Right cardiac atrium (tissue), 5 donors: Measurements from ENCODE around the gene SYT5. TPM values are rescaled to one million over a fixed set of nuclear protein-coding genes. Genes with fewer than 3 reads are reported as not detected.
A peak's percentile ranks its signal among the peaks of the same experiment; 100 is the strongest.
"Not testable (repeated sequence)": the region's sequence is repeated elsewhere in the genome, so short reads cannot be mapped to it uniquely, and the experiment has no call there.

Source experiments
- ATAC-seq, 2 donors: fragments of 200-7000 bp; cut with Tn5 transposase; one replicate each; pipeline versions ENCODE4 v1.8.0 to v1.9.1; 2020; ENCODE audit warnings: moderate library complexity in 2 of 2, mild to moderate bottlenecking in 1 of 2
- DNase-seq, 3 donors: peaks; one replicate each; pipeline ENCODE4 v3.0.0-alpha.2; 2020
- H3K27ac ChIP-seq: one replicate; pipeline ENCODE4 v1.5.1; 2013; ENCODE audit warnings: mild to moderate bottlenecking, low read length, control low read depth, moderate library complexity
- H3K27me3 ChIP-seq: one replicate; pipeline ENCODE4 v1.6.1; 2013; ENCODE audit not compliant: control insufficient read depth, insufficient read depth
- H3K4me1 ChIP-seq: one replicate; pipeline ENCODE4 v1.6.1; 2013; ENCODE audit warnings: low read length; ENCODE audit not compliant: control insufficient read depth, insufficient read depth
- H3K4me3 ChIP-seq: one replicate; pipeline ENCODE4 v1.5.1; 2013; ENCODE audit warnings: low read length, control low read depth
- H3K9me3 ChIP-seq: one replicate; pipeline ENCODE4 v1.6.1; 2013; ENCODE audit warnings: low read length; ENCODE audit not compliant: control insufficient read depth
- WGBS: extraction: QIAGEN DNeasy Blood & Tissue Kit; methylation state at CpG from one replicate; pipeline ENCODE4 v1.1.7; 2013; 5-methylcytosine and 5-hydroxymethylcytosine counted together
- intact Hi-C, 4 donors: fragments of 100-400 bp; cut with DNase I; formaldehyde crosslinking; loops; one replicate each; pipeline versions ENCODE4 v1.11.0 to v1.14.0; 2022 to 2023
- polyA plus RNA-seq: library from polyadenylated mRNA; stranded (reverse); fragments of 200-250 nt; gene quantifications from one replicate; pipeline ENCODE4 v1.2.3, GENCODE V29; 2013
- total RNA-seq, 4 donors: library from RNA; stranded (reverse); fragmentation: NEBNext Ultra II Directional; extraction: Animal tissue kit (Norgen Biotek cat#: 25700); gene quantifications; one replicate each; pipeline ENCODE4 v1.2.1, GENCODE V29; 2021
- donor health status: healthy with polysubstance abuse.
- donor health status: DM: no; HTN: yes; CAD: no.
- donor health status: DM: no; HTN: no; CAD: no.
- donor health status: DM: no; HTN: yes; CAD: no; lungs with severe emphysema.
- donor health status: DM: yes; HTN: yes; CAD: no.

Gene SYT5
- total and polyA plus RNA-seq, 5 donors: 0.09 to 1.3 TPM; not detected in 3

- H3K27ac ChIP-seq, ATAC-seq, H3K4me1 ChIP-seq, H3K4me3 ChIP-seq, H3K27me3 ChIP-seq, DNase-seq, H3K9me3 ChIP-seq, intact Hi-C loops: not testable (repeated sequence)
- 71% methylated on average over 10 of the region's 10 CpGs for WGBS
These were observed 22.1 kb upstream of the SYT5 start for GRCh38 chr19:55202199-55202598.

DNA sequence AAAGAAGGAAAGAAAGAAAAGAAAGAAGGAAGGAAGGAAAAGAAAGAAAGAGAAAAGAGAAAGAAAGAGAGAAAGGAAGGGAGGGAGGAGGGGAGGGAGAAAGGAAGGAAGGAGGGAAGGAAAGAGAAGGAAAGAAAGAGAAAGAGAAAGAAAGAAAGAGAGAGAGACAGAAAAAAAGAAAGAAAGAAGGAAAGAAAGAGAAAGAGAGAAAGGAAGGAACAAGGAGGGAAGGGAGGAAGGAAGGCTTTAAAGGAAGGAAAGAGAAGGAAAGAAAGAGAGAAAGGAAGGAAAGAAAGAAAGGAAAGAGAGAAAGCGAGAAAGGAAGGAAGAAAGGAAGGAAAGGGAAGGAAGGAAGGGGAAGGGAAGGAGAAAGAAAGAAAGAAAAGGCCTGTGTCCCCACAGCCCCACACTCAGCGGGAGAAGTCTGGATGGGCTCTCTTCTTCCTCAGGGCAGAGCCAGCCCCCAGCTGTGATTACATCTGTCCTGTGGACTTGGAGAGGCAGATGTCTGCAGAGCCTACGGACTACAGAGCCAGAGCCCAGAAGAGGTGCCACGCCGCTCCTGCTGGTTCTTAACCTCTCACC is 19.6 kb upstream of the SYT5 start:
- intact Hi-C loops: no loop called here
- WGBS: 57% methylated on average over 5 of the region's 5 CpGs
- Histone ChIP-seq H3K9me3 (no peaks in the 10 kb centered on the region), H3K4me1 (no peaks in the 10 kb centered on the region), H3K27ac (no peak overlapping the region), H3K27me3 (no peaks in the 10 kb centered on the region), H3K4me3 (no peak overlapping the region)
- ATAC-seq (no peak), DNase-seq (no peak)

DNA sequence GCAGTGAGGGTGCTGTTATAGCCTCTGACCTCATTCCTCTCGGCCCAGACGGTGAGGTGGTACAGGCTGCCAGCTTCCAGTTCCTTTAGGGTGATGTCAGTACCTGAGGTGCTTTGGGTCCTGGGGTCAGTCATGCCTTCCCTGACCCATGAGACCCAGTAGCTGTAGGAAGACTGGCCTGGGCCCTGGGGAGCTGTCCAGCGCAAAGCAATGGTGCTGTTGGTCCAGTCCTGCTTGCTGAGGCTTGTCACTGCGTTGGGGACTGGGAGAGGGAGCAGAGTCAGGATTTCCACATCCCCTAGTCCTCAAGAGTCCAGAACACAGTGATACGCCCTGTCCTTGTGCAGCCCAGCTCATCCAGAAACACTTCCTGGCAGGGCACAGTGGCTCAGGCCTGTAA is 18.6 kb upstream of the SYT5 start:
- WGBS: 49% methylated on average over 5 of the region's 5 CpGs
- no peak for DNase-seq
- Histone ChIP-seq H3K9me3 (no peaks in the 10 kb centered on the region), H3K27me3 (no peaks in the 10 kb centered on the region), H3K4me1 (no peaks in the 10 kb centered on the region), H3K27ac (no peak overlapping the region), H3K4me3 (no peak overlapping the region)
- ATAC-seq: no peak
- intact Hi-C loops: no loop called here

GRCh38 chr19:55197528-55197927 is 17.4 kb upstream of the SYT5 start:
- H3K4me3 ChIP-seq: no peak overlapping the region
- no peak overlapping the region for H3K27ac ChIP-seq
- ATAC-seq: no peak
- intact Hi-C loops: no loop called here
- 56% methylated on average over 4 of the region's 4 CpGs for WGBS
- no peak for DNase-seq
- no peaks in the 10 kb centered on the region for H3K9me3 ChIP-seq
- no peaks in the 10 kb centered on the region for H3K4me1 ChIP-seq
- no peaks in the 10 kb centered on the region for H3K27me3 ChIP-seq

DNA sequence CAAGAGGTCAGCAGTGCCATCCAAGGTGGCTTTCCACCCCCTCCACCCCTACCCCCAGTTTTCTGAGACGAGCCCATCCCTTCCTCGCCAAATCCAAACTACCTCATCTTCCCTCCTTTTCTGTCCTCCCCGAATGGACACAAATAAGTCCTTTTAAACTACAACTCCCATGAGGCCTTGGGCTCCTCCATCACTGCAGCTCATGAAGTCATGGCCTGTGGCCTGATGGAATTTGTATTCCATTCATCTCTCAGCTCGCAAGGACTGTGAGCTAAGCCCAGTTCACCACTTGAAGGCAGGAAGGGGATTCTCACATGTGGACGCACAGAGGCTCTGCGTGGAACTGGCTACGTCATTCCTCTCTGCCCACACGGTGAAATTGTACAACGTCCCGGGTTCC is 16.7 kb upstream of the SYT5 start:
- H3K27me3 ChIP-seq: no peaks in the 10 kb centered on the region
- no peaks in the 10 kb centered on the region for H3K9me3 ChIP-seq
- WGBS: 86% methylated on average over 10 of the region's 10 CpGs
- DNase-seq: no peak
- no peak for ATAC-seq
- H3K4me3 ChIP-seq: no peak overlapping the region
- H3K27ac ChIP-seq: no peak overlapping the region
- H3K4me1 ChIP-seq: no peaks in the 10 kb centered on the region
- intact Hi-C loops: no loop called here

GRCh38 chr19:55193481-55193880 is 13.4 kb upstream of the SYT5 start:
- Histone ChIP-seq H3K27me3 (no peaks in the 10 kb centered on the region), H3K27ac (no peak overlapping the region), H3K4me3 (no peak overlapping the region), H3K4me1 (no peaks in the 10 kb centered on the region), H3K9me3 (no peaks in the 10 kb centered on the region)
- intact Hi-C loops: no loop called here
- DNase-seq: no peak
- 77% methylated on average over 12 of the region's 12 CpGs for WGBS
- no peak for ATAC-seq

GRCh38 chr19:55189403-55189835 is 9.3 kb upstream of the SYT5 start:
- ATAC-seq: peak; percentile 73 to 93
- 56% methylated on average over 15 of the region's 15 CpGs for WGBS

GRCh38 chr19:55188625-55189024 is 8.5 kb upstream of the SYT5 start:
- intact Hi-C loops: no loop called here
- Histone ChIP-seq H3K27me3 (no peaks in the 10 kb centered on the region), H3K9me3 (no peaks in the 10 kb centered on the region), H3K27ac (no peak overlapping the region), H3K4me3 (no peak overlapping the region), H3K4me1 (no peaks in the 10 kb centered on the region)
- peak in 1 of 2 donors; percentile 51 for ATAC-seq
- DNase-seq: no peak
- 64% methylated on average over 8 of the region's 8 CpGs for WGBS

More at GRCh38 chr19:55189403-55189835, 9.3 kb upstream of the SYT5 start:
- no peak overlapping the region for H3K4me3 ChIP-seq
- H3K27me3 ChIP-seq: no peaks in the 10 kb centered on the region
- DNase-seq: peak in 1 of 3 donors; percentile 51
- no peaks in the 10 kb centered on the region for H3K9me3 ChIP-seq
- intact Hi-C loops: no loop called here
- no peaks in the 10 kb centered on the region for H3K4me1 ChIP-seq
- no peak overlapping the region for H3K27ac ChIP-seq

DNA sequence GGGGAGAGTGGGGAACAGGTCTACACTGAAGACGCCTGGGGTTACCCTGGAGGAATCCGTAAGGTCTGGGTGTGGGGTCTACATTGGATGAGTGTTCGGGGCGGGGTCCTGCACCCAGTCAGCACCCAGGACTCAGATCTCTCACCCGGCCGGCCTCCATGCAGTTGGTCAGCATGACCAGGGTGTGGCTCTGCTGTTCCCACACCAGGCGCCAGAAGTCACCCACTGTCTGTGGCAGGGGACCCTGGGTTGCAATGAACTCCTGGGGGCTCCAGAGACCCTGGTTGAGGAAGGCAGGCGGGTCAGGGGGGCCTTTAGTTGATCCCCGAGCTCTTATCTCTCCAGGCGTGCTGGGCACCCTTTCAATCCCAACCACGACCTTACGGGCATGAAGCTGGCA is 6.0 kb upstream of the SYT5 start:
- DNase-seq (no peak), ATAC-seq (no peak)
- Histone ChIP-seq H3K9me3 (no peaks in the 10 kb centered on the region), H3K27me3 (no peaks in the 10 kb centered on the region), H3K27ac (no peak overlapping the region), H3K4me3 (no peak overlapping the region), H3K4me1 (no peaks in the 10 kb centered on the region)
- intact Hi-C loops: no loop called here
- WGBS: 76% methylated on average over 12 of the region's 12 CpGs

DNA sequence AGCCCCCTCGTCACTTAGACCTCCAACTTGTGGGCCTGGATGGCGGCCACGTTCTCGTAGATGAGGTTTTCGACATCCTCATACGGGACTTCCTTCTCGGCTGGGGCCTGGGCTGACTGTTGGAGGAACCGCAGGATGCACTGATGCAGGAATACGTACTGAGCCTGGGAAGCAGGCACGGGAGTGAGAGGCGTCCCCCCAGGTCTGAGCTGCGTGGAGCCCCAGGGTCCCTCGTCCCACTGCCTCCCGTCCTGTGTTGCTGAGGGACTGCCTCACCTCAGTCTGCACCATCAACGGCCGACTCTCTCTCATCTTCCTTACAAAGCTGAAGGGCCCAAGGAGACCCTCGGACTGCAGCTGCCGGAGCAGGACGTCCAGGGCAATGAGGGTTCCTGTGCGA is 1.7 kb upstream of the SYT5 start:
- Histone ChIP-seq H3K27me3 (no peaks in the 10 kb centered on the region), H3K27ac (no peak overlapping the region), H3K4me1 (no peaks in the 10 kb centered on the region), H3K9me3 (no peaks in the 10 kb centered on the region), H3K4me3 (no peak overlapping the region)
- intact Hi-C loops: no loop called here
- DNase-seq (no peak), ATAC-seq (no peak)
- 71% methylated on average over 20 of the region's 20 CpGs for WGBS

DNA sequence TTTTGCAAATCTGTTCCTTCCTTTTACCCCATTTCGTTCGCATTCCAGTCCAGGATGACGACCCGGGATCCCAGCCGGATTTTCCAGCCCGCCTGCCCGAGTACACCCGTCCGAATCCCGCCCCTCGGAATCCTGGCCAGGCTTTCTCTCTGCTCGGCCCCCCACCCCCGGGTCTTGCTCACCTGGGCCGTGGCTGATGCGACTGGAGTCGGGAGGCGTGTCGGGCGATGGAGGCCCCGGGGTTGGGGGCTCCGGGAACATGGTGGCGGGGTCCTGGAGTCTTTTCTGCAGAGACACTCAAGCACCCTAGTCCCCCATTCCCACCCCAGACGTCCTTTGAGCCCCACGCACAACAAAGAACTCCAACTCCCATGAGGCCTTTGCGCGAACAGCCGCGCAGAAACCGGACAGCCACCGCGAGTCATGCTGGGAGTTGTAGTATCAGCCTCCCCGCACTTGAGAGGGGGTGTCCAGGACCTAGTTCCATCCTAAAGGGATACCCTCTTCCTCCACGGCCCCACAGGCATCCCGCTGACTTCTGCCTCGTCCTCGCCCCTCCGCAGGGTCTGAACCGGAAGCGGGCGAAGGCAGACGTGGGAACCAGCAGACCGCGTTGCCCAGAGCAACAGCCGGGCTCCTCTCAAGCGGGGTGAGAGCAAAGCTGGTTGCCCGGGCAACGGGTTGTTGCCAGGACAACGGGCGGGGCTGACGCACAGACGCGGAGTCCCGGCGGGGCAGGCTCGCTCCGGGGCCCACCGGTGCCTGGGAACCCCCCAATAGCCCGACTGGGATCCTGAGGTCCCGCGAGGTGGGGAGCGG is 1.1 kb downstream of the SYT5 start:
- H3K4me1 ChIP-seq: no peaks in the 10 kb centered on the region
- intact Hi-C loops: no loop called here
- no peaks in the 10 kb centered on the region for H3K9me3 ChIP-seq
- peak overlapping the region; percentile 16 for H3K4me3 ChIP-seq
- 3% methylated on average over 61 of the region's 61 CpGs for WGBS
- H3K27me3 ChIP-seq: no peaks in the 10 kb centered on the region
- DNase-seq: peak; percentile 79 to 89 (median 86)
- no peak overlapping the region for H3K27ac ChIP-seq
- peak; percentile 69 to 75 for ATAC-seq
